Left kidney (tissue), 2 donors: ENCODE data around the gene VPS26A. TPM values are rescaled to one million over a fixed set of nuclear protein-coding genes. Genes with fewer than 3 reads are reported as not detected.
"Not testable (repeated sequence)": the region's sequence is repeated elsewhere in the genome, so short reads cannot be mapped to it uniquely, and the experiment has no call there.

Experiments used
- DNase-seq: peaks from one replicate; pipeline ENCODE4 v3.0.0-alpha.2; 2013
- polyA plus RNA-seq: library from polyadenylated mRNA; unstranded; fragments of 120-200 nt; gene quantifications from one replicate; pipeline ENCODE4 v1.2.1, GENCODE V29; 2013; ENCODE audit not compliant: insufficient read length

The VPS26A gene
- polyA plus RNA-seq, 1 donor = 94.5 TPM

DNA sequence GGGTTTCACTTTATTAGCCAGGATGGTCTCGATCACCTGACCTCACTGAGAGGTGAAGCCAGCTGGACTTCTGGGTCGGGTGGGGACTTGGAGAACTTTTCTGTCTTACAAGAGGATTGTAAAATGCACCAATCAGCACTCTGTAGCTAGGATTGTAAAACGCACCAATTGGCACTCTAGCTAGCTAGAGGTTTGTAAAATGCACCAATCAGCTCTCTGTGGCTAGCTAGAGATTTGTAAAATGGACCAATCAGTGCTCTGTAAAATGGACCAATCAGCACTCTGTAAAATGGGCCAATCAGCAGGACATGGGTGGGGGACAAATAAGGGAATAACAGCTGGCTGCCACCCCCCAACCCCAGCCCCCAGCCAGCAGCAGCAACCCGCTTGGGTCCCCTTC, 51.3 kb downstream of the VPS26A start:
- not testable (repeated sequence) for DNase-seq

GRCh38 chr10:69176823-69177222, 52.8 kb downstream of the VPS26A start:
- no peak for DNase-seq

DNA sequence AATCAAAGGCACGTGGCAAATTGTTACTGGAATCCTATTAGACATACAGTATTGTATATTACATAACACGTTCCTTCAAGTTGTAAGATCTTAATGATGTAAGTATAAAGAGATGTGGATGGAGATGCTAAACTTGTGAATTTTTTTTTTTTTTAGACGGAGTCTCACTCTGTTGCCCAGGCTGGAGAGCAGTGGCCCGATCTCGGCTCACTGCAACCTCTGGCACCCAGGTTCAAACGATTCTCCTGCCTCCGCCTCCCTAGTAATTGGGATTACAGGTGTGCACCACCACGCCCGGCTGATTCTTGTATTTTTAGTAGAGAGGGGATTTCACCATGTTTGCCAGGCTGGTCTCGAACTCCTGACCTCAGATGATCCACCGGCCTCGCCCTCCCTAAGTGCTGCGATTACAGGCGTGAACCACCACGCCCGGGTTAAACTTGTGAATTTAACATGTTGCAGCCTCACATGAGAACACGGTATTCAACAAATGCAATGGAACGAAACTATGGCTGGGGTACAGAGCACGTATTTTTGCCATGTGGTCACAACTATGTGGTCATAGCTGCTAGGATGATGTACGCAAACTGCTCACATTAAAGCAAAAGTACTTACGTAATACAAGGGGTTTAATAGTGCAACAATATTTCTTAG, 55.2 kb downstream of the VPS26A start:
- DNase-seq = no peak

DNA sequence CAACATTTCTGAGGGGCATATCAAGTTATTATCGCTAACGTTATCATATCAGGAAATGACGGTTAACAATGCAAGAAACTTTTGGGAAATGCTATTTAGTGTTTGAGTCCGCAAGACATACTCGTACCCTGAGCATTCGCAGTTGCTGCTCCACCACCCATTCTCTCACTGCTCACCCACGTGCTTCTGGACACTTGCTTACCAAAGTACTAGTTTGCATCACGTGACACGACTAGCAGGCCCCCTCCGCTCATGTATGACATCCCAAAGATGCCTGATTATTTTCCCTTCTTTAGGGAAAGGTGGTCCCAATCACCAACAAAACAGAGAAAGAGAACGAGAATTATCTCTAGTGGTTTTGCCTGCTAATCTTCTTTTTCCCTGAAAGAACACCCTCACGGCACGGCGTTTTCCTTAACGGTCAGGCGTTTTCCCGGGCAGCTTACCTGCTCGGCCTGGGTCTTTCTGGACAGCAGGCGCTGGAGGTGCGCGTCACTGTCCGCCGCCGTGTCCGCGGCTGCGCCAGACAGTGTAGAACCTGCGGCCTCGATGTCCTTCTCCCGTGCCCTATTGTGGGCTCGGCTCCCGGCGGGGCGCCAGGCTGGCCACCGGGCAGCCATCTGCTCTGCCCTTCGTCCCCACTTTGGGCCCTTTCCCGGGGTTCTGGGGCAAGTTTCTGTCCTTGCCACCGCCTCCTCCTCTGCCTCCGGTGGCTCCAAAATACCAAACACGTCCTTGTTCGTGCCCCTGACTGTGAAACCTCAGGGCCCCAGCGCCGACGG, 56.0 kb downstream of the VPS26A start, which contains the start of gene SUPV3L1:
Gene SUPV3L1, plus strand, starts transcription at position 492 of the 782 bp plus-strand sequence. Its CDS starts 58 bp downstream, at position 550.
- DNase-seq = peak; percentile 94

DNA sequence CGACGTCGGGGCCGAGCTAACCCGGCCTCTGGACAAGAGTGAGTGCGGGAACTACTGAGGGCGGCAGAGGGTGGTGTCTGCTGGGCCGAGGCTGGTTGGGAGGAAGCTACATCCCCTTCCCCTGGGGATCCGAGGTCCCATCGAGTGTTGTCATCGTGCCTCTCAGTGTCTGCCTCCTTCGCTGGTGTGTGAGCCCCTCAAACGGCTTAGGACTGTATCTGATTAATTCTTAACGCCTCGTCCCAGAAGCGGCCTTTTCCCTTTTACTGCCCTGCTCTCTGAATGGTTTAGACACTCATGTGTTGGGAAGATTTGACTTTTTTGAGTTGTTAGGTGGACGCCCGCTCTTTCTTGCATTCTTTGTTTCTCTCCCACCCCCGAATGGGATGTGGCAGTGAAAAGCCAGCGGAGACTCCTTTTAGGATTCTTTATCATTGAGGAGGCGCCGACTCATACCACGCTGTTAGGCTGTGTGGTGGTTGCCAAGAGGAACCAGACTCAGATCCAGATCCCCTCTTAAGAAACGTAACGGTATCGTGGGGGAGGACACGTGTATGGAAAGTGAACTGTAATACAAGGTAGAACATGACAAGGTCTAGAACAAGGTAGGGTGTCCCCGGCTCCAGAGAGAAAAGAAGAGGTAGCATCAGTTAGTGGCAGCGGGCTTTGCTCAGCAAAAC, 56.7 kb downstream of the VPS26A start:
- DNase-seq = no peak

DNA sequence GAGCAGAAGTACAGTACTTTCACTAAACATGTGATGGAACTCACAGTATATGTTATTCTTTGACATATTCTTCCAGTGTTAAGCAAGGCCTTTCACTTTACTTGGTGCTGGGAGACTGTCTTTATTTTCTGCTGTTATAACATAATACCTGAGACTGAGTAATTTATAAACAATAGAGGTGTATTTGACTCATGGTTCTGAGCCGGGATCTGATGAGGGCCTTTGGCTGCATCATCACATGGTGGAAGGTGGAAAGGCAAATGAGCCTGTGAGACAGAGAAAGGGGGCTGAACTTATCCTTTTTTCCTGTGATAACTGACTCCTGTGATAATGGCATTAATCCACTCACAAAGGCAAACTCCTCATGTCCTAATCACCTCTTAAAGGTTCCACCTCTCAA, 57.5 kb downstream of the VPS26A start:
- DNase-seq = no peak

GRCh38 chr10:69182005-69182404, 58.0 kb downstream of the VPS26A start:
- no peak for DNase-seq

- no peak for DNase-seq
Measured at GRCh38 chr10:69186524-69186923, 62.5 kb downstream of the VPS26A start.

DNA sequence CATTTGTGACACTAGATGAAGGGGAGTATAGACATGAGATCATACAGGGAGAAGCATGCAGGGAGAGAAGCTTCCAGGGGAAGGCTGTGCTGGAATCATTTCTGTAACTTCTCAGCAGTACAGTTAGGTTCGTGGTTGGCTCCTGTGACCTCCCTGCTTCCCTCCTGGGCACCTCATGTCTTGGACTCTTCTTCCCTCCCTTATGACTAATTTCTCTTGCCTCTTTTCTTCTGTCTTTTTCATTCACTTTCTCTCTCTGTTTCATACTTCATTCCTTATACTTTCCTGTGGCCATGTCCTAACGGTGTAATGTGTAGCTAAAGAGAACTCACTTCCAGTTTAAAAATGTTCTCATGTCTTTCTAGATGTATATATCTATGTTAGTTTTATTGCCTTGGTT, 77.1 kb downstream of the VPS26A start:
- no peak for DNase-seq

GRCh38 chr10:69202332-69202731, 78.4 kb downstream of the VPS26A start:
- DNase-seq = no peak

DNA sequence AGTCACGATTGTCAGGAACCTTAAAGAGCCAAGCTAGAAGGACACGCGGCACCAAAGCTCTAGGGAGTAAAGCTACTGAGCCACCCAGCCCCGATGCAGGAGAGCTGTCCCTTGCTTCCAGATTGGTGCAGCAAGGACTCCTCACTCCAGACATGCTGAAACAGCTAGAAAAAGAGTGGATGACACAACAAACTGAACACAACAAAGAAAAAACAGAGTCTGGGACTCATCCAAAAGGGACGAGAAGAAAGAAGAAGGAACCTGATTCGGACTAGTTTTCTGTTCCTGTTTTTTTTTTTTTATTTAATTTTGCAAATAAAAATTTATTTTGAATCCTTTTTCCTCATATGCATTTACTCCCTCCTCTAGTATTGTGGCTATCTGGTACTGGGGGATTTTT, 84.8 kb downstream of the VPS26A start:
- DNase-seq = no peak

DNA sequence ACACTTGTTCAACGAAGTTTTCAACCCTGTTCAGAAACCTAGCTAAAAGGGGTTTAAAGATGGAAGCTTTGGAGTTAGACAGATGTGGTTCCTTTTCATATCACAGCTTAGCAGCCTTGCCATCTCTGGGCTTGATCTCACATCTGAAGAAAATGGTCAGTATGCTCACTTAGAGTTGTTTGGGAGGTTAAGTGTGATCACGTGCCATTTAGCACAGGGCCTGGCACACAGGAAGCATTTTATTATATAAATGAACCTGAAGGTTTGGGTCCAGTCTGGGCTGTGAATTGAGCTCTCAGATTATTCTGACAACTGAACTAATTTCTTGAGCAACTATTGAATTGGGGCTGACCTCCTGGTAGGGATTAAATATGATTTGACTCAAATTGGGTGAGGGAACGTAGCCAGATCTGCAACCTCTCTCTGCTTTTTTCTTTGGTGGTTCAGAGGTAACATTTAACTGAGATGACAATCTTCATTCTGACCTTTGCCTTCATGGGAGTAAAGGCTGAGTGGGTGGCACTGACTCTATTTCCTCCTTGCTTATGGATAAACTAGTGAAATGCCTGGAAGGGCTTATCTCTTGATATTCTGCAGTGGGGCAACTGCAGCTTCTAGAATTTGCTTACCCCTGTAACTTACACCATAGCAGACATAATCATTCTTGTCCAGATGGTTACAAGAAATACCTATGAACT, 86.0 kb downstream of the VPS26A start:
- DNase-seq = no peak

DNA sequence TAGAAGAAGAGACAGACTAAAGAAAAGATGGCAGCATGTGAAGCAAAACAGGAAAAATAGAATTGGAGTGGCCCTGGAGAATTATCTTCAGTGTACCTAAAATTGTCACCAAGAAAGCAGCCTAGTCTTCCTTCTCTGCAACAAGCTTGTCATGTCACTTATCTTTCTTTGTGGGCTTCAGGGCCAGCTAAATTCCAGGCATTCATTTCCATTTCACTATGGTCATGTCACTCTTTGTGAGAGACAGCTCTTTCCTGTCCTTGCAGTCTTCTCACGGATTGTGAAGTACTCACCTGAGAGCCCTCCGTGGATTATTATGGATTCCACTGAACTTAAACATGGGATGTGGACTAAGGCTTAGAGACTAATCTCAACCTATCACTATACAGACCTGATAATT, 87.1 kb downstream of the VPS26A start:
- DNase-seq = no peak

DNA sequence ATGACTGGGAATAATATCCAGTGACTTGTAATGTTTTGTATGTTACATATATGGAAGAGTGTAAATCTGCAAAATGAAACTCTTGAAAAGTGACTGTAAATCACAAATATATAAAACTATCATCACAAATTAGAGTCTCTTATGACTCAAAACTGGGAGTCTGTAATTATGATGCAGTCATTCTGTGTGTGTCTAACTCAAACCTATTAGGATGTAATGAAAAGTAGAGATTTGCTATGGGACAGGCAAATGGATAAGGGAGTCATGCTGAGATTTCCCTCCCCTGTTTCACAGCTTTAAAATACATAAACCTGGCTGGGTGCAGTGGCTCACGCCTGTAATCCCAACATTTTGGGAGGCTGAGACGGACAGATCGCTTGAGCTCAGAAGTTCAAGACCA, 87.5 kb downstream of the VPS26A start:
- DNase-seq = no peak

DNA sequence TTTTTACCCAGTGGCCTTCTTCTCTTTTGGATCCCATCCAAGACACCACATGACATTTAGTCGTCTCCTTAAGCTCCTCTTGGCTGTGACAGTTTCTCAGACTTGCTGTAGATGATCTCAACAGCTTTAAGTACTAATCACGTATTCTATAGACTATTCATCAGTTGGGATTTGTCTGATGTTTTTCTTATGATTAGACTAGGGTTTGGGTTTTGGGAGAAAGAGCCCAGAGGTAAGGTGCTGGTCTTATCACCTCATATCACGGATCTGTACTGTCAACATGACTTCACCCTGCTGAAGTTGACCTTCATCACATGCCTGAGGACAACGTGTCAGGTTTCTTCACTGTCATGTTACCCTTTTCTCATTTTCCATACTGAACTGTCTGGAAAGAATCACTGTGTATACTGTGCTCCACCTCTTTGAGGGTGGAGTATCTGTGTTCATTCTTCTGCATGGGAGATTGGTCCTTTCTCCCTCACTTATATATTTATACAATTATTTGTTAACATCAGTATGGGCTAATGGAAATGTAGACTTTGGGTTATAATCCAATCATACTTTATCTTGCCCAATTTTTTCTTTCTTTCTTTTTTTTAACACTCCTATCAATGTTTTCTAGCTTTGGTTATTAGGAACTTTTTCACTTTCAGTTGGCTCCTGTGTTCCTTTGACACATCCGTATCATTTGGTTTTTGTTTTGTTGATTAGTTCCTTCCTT, 89.8 kb downstream of the VPS26A start:
- no peak for DNase-seq

- DNase-seq = no peak
Measured at GRCh38 chr10:69214666-69215131, 90.7 kb downstream of the VPS26A start.

DNA sequence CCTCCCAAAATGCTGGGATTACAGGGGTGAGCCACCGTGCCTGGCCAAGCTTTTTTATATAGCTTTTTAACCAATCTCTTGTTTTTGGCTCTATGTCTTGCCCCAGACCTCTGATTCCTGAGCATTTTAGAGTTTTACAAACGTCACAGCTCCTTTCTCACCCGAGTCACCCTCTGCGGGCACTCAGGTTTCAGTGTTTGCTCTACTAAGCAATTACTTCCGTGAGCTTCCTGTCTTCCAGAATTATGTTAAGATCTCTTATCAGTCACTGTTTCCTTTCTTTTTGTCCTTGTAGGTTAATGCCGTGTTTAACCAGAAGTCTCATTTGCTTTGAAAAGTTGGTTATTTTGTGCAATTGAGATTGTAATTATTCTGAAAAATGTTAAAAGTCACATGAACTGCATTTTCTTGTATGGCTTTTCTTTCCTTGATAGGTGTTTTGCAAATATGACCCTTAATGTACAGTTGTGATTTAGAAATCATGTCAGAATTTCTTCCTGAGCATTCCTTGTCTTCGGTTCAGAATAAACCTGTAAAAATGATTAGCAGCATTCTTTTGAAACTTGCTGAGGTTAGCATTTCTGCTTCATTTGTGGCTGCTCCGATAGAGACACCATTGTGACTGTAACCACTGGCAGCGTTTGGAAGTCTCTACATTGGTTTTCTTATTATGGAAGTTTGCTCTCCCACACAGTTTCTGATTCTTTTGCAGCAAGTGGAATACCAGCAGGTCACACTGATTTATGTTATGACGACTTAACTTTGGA, 91.6 kb downstream of the VPS26A start:
- DNase-seq = no peak

DNA sequence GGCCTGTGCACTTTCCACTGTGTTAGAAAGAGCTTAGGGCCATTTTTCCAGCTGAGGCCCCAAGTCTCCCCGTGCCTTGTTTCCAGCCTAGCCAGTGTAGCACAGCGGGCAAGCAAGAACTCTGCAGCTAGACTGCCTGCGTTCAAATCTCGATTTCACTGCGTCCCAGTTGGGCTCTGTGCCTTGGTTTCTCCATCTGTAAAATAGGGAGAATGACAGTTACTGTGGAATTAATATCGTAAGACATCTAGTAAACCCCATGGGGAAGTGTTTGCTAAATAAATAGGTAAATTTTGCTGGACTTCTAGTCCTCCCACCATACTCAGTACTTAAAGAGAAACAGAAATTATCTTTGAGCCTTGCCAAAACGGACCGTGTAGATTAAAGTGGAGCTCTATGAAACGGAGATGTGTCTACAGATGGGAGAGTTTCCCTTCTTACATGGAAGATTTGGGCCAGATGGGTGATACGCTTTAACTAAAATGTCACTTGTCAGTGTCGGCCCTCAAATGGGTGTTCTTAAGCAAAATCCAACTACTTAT, 92.7 kb downstream of the VPS26A start:
- DNase-seq = no peak

DNA sequence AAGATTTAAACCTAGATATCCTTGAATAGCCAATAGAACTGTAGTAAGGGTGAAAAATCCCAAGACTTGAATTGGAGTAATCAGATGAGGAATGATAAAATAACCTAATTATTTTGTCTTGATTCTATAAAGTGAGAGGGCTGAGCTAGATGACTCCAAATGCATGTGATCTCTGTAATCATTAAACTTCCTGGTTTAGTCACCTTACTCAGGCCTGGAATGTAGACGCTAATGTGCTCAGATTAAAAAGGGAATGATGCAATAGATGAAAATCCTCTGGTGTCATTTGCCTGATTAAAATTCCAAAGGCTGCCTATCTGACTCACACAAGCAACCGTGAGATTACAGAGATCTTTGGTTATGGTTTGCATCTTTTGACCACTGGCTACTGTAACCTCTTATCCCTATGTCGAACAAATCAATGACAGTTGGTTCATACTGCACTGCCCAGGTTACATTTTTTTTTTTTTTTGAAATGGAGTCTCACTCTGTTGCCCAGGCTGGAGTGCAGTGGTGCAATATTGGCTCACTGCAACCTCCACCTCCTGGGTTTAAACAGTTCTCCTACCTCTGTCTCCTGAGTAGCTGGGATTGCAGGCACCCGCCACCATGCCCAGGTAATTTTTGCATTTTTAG, 93.3 kb downstream of the VPS26A start:
- no peak for DNase-seq

GRCh38 chr10:69218831-69219230, 94.9 kb downstream of the VPS26A start:
- no peak for DNase-seq
